Vagina (tissue), 2 donors: ENCODE results near the gene PDCD1. TPM values are rescaled to one million over a fixed set of nuclear protein-coding genes. Genes with fewer than 3 reads are reported as not detected.

Experiments
- DNase-seq, 2 donors: peaks; one replicate each; pipeline ENCODE4 v3.0.0-alpha.2; 2017; ENCODE audit errors: extremely low spot score in 2 of 2
- H3K27ac ChIP-seq: fragments of 200-600 bp; sonication (generic); one replicate; pipeline ENCODE4 v1.5.1; 2019
- H3K27me3 ChIP-seq: fragments of 200-600 bp; sonication (generic); one replicate; pipeline ENCODE4 v1.5.1; 2019
- H3K36me3 ChIP-seq, 2 donors: fragments of 200-600 bp; sonication (generic); one replicate each; pipeline ENCODE4 v1.5.1; 2017 to 2019
- H3K4me1 ChIP-seq: fragments of 200-600 bp; sonication (generic); one replicate; pipeline ENCODE4 v1.5.1; 2019
- H3K4me3 ChIP-seq, 2 donors: fragments of 200-600 bp; sonication (generic); 1 replicate in 1 of 2; 2 replicates in 1 of 2; pipeline ENCODE4 v1.5.1; 2016 to 2019
- H3K9me3 ChIP-seq: fragments of 200-600 bp; sonication (generic); one replicate; pipeline ENCODE4 v1.5.1; 2019
- POLR2A ChIP-seq, 2 donors: fragments of 450-650 bp; IDR thresholded peaks; one replicate each; pipeline ENCODE4 v1.6.1; 2017; ENCODE audit warnings: antibody characterized with exemption in 2 of 2, mild to moderate bottlenecking in 2 of 2, moderate library complexity in 2 of 2
- POLR2AphosphoS5 ChIP-seq, 2 donors: sonication (generic); formaldehyde crosslinking; IDR thresholded peaks; one replicate each; pipeline ENCODE4 v1.9.0; 2017; ENCODE audit warnings: antibody characterized with exemption in 2 of 2, mild to moderate bottlenecking in 2 of 2, low read depth in 1 of 2; ENCODE audit not compliant: insufficient read depth in 1 of 2
- intact Hi-C: fragments of 100-400 bp; cut with DNase I; formaldehyde crosslinking; loops from one replicate; pipeline ENCODE4 v1.15.1; 2023
- total RNA-seq: library from RNA; depleted of rRNA; stranded (reverse); fragments of >200 nt; gene quantifications from one replicate; pipeline ENCODE4 v1.2.3, GENCODE V29; 2016
- TF ChIP-seq, protein P1 (sequence below), 3 experiments: fragments of 450-650 bp in 2 of 3; fragments of 200-600 bp in 1 of 3; sonication (generic) in 1 of 3; IDR thresholded peaks; one replicate each; pipeline ENCODE4 v1.5.1; 2017 to 2019; ENCODE audit warnings: antibody characterized with exemption in 3 of 3, mild to moderate bottlenecking in 2 of 3, moderate library complexity in 2 of 3

PDCD1 gene
- total RNA-seq, 1 donor from 2014 or later, result 3.9 TPM

DNA sequence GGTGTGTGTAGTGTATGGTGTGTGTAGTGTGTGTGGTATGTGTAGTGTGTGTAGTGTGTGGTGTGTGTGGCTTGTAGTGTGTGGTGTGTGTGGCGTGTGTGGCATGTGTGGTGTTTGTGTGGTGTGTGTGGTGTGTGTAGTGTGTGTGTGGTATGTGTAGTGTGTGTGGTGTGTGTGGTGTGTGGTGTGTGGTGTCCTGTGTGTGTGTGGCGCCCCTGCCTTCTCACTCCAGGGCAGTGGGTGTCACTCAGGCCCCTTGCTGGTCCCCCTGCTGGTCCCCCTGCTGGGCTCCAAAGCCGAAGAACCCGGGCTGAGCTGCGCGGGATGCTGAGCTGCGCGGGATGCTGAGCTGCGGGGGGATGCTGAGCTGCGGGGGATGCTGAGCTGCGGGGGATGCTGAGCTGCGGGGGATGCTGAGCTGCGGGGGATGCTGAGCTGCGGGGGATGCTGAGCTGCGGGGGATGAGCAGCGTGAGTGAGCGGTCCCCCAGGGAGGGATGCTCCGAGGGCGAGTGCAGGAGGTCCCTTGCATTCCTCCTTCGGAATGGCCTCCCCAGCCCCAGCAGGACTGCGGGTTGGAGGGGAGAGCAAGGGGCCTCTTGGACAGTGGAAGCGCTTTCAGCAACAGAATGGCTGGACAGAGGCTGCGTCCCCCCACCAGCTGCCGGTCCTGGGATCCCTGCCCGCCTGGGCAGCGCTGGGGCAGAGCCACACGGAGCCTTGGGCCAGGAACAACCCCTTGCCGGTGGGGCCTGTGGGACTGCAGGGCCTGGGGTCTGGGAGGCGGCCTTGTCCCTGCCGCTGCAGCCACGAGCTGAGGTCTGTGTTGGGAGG, 7.5 kb upstream of the PDCD1 start:
- H3K4me1 ChIP-seq, result peaks cover 10% of the 10 kb centered on the region
- H3K27me3 ChIP-seq, result no peaks in the 10 kb centered on the region
- H3K9me3 ChIP-seq, result no peaks in the 10 kb centered on the region
- no peak overlapping the region for H3K27ac ChIP-seq
- TF ChIP-seq, protein P1, sequence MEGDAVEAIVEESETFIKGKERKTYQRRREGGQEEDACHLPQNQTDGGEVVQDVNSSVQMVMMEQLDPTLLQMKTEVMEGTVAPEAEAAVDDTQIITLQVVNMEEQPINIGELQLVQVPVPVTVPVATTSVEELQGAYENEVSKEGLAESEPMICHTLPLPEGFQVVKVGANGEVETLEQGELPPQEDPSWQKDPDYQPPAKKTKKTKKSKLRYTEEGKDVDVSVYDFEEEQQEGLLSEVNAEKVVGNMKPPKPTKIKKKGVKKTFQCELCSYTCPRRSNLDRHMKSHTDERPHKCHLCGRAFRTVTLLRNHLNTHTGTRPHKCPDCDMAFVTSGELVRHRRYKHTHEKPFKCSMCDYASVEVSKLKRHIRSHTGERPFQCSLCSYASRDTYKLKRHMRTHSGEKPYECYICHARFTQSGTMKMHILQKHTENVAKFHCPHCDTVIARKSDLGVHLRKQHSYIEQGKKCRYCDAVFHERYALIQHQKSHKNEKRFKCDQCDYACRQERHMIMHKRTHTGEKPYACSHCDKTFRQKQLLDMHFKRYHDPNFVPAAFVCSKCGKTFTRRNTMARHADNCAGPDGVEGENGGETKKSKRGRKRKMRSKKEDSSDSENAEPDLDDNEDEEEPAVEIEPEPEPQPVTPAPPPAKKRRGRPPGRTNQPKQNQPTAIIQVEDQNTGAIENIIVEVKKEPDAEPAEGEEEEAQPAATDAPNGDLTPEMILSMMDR (IDR thresholded peaks at IDR 0.05), result no peak
- TF ChIP-seq POLR2A (IDR thresholded peaks at IDR 0.05) (no peak), POLR2AphosphoS5 (IDR thresholded peaks at IDR 0.05; ENCODE audit: insufficient read depth in 1 of 2, low read depth in 1 of 2) (no peak)
- intact Hi-C loops, result no loop called here
- no peaks in the 10 kb centered on the region for H3K36me3 ChIP-seq
- H3K4me3 ChIP-seq, result no peak overlapping the region
- no peak for DNase-seq

- TF ChIP-seq, protein P1 (IDR thresholded peaks at IDR 0.05), result no peak
- TF ChIP-seq POLR2A (IDR thresholded peaks at IDR 0.05) (no peak), POLR2AphosphoS5 (IDR thresholded peaks at IDR 0.05; ENCODE audit: insufficient read depth in 1 of 2, low read depth in 1 of 2) (no peak)
- Histone ChIP-seq H3K9me3 (no peaks in the 10 kb centered on the region), H3K27ac (no peak overlapping the region), H3K4me3 (no peak overlapping the region), H3K4me1 (peaks cover 15% of the 10 kb centered on the region), H3K27me3 (no peaks in the 10 kb centered on the region), H3K36me3 (no peaks in the 10 kb centered on the region)
- intact Hi-C loops, result no loop called here
- DNase-seq, result no peak
Measured at GRCh38 chr2:241865416-241865956, 6.8 kb upstream of the PDCD1 start.

DNA sequence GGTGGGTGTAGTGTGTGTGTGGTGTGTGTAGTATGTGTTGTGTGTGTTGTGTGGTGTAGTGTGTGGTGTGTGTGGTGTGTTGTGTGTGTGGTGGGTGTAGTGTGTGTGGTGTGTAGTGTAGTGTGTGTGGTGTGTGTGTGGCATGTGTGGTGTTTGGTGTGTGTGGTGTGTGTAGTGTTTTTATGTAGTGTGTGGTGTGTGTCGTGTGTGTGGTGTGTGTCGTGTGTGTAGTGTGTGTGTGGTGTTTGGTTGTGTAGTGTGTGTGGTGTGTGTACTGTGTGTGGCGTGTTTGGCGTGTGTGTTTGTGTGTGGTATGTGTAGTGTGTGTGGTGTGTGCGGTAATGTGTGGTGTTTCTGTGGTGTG, 6.1 kb upstream of the PDCD1 start:
- Histone ChIP-seq H3K27me3 (no peaks in the 10 kb centered on the region), H3K4me1 (peaks cover 21% of the 10 kb centered on the region), H3K27ac (no peak overlapping the region), H3K36me3 (no peaks in the 10 kb centered on the region), H3K4me3 (no peak overlapping the region), H3K9me3 (no peaks in the 10 kb centered on the region)
- TF ChIP-seq POLR2A (IDR thresholded peaks at IDR 0.05) (no peak), POLR2AphosphoS5 (IDR thresholded peaks at IDR 0.05; ENCODE audit: insufficient read depth in 1 of 2, low read depth in 1 of 2) (no peak)
- TF ChIP-seq, protein P1 (IDR thresholded peaks at IDR 0.05), result no peak
- intact Hi-C loops, result no loop called here
- no peak for DNase-seq

- no peaks in the 10 kb centered on the region for H3K27me3 ChIP-seq
- no peak for TF ChIP-seq POLR2A (IDR thresholded peaks at IDR 0.05)
- TF ChIP-seq POLR2AphosphoS5 (IDR thresholded peaks at IDR 0.05; ENCODE audit: insufficient read depth in 1 of 2, low read depth in 1 of 2), result no peak
- TF ChIP-seq, protein P1 (IDR thresholded peaks at IDR 0.05), result no peak
Measured at GRCh38 chr2:241864168-241864849, 5.6 kb upstream of the PDCD1 start.

More at GRCh38 chr2:241864168-241864849, 5.6 kb upstream of the PDCD1 start:
- intact Hi-C loops, result no loop called here
- no peak overlapping the region for H3K27ac ChIP-seq
- H3K36me3 ChIP-seq, result no peaks in the 10 kb centered on the region
- peak overlapping the region in 1 of 2 donors; percentile 1 for H3K4me3 ChIP-seq
- no peaks in the 10 kb centered on the region for H3K9me3 ChIP-seq
- H3K4me1 ChIP-seq, result peaks cover 26% of the 10 kb centered on the region
- no peak for DNase-seq
